Measurements from ENCODE around the gene THSD4. TPM values are rescaled to one million over a fixed set of nuclear protein-coding genes. Genes with fewer than 3 reads are reported as not detected.

Gene THSD4
- polyA plus RNA-seq, 1 experiment, result 18.8 TPM

DNA sequence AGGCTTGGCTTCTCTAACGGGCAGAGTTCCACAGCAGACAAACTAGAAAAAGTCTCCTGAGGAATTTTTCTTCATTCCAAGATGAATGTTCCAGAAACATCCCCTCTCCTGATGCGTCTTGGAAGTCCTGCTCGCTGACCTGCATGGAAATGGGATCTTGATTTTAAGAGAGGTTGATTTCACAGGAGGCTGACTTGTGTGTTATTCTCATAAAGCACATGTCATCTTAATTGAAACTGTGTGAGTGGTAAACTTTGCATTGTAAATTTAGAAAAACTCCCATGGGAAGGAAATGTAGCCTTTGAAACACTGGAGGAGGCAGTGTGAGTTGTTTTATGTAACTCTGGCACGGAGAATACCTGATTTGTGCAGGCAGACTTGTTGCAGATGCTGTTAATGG, 357.3 kb downstream of the THSD4 start:
- no peak for DNase-seq (ENCODE audit: low read depth)
- CTCF ChIA-PET, result no interaction called here
- H3K27me3 ChIP-seq (ENCODE audit: control insufficient read depth, insufficient read depth, low read length), result no peaks in the 10 kb centered on the region
- no peaks in the 10 kb centered on the region for H3K36me3 ChIP-seq (ENCODE audit: control insufficient read depth, insufficient read depth, low read length)
- H3K4me3 ChIP-seq (ENCODE audit: low read depth, low read length), result no peak overlapping the region
- no peak for TF ChIP-seq CTCF (IDR thresholded peaks at IDR 0.05; ENCODE audit: insufficient read depth, low read depth, low read length)
- POLR2A ChIA-PET, result no interaction called here

GRCh38 chr15:71473751-71474150, 358.5 kb downstream of the THSD4 start:
- TF ChIP-seq CTCF (IDR thresholded peaks at IDR 0.05; ENCODE audit: insufficient read depth, low read depth, low read length), result no peak
- H3K4me3 ChIP-seq (ENCODE audit: low read depth, low read length), result no peak overlapping the region
- H3K27me3 ChIP-seq (ENCODE audit: control insufficient read depth, insufficient read depth, low read length), result no peaks in the 10 kb centered on the region
- POLR2A ChIA-PET, result no interaction called here
- 0 out of 2 replicates have a peak, but pooled peaks cover 1% of the 10 kb centered on the region for H3K36me3 ChIP-seq (ENCODE audit: control insufficient read depth, insufficient read depth, low read length)
- no peak for DNase-seq (ENCODE audit: low read depth)
- CTCF ChIA-PET, result no interaction called here

GRCh38 chr15:71476823-71477222, 361.6 kb downstream of the THSD4 start:
- no peak for DNase-seq (ENCODE audit: low read depth)
- POLR2A ChIA-PET, result no interaction called here

GRCh38 chr15:71480556-71480955, 365.3 kb downstream of the THSD4 start:
- H3K27me3 ChIP-seq (ENCODE audit: control insufficient read depth, insufficient read depth, low read length), result no peaks in the 10 kb centered on the region
- POLR2A ChIA-PET, result no interaction called here
- CTCF ChIA-PET, result interaction anchor here (0.8 kb wide), 1 partner anchor 234 kb away, joined by 3 read pairs; no protein-coding TSS in a partner anchor
- no peak for TF ChIP-seq CTCF (IDR thresholded peaks at IDR 0.05; ENCODE audit: insufficient read depth, low read depth, low read length)
- H3K36me3 ChIP-seq (ENCODE audit: control insufficient read depth, insufficient read depth, low read length), result 0 out of 2 replicates have a peak, but pooled peaks cover 1% of the 10 kb centered on the region
- no peak for DNase-seq (ENCODE audit: low read depth)
- no peak overlapping the region for H3K4me3 ChIP-seq (ENCODE audit: low read depth, low read length)

More at GRCh38 chr15:71476823-71477222, 361.6 kb downstream of the THSD4 start:
- Histone ChIP-seq H3K4me3 (ENCODE audit: low read depth, low read length) (no peak overlapping the region), H3K27me3 (ENCODE audit: control insufficient read depth, insufficient read depth, low read length) (no peaks in the 10 kb centered on the region), H3K36me3 (ENCODE audit: control insufficient read depth, insufficient read depth, low read length) (0 out of 2 replicates have a peak, but pooled peaks cover 1% of the 10 kb centered on the region)
- CTCF ChIA-PET, result interaction anchor here (0.8 to 0.9 kb wide), 2 partner anchors 10 to 99 kb away, joined by 3 read pairs; no protein-coding TSS in a partner anchor
- TF ChIP-seq CTCF (IDR thresholded peaks at IDR 0.05; ENCODE audit: insufficient read depth, low read depth, low read length), result no peak

DNA sequence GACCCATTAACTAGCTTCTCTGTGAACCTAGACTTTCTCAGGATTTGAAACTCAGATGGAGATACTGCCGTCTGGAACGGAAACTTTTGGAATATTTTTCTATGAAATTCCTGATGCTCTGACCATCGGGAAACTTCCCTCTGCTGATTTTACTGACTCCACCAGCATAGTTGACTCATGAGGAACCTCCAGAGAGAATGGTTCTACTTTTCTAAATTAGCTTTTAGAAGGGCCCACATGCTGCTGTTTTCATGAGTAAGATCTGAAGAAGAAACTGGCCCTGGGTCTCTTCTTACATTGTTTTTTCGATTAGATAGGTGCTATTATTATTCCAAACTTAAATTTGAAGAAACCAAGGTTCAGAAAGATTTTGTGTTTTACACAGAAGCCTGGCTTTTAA, 368.8 kb downstream of the THSD4 start:
- no peaks in the 10 kb centered on the region for H3K36me3 ChIP-seq (ENCODE audit: control insufficient read depth, insufficient read depth, low read length)
- ChIA-PET CTCF (interaction anchor here (0.9 to 1.1 kb wide), 4 partner anchors 9 to 35 kb away, joined by 3 to 4 read pairs (median 3); no protein-coding TSS in a partner anchor), POLR2A (no interaction called here)
- H3K4me3 ChIP-seq (ENCODE audit: low read depth, low read length), result no peak overlapping the region
- H3K27me3 ChIP-seq (ENCODE audit: control insufficient read depth, insufficient read depth, low read length), result no peaks in the 10 kb centered on the region
- TF ChIP-seq CTCF (IDR thresholded peaks at IDR 0.05; ENCODE audit: insufficient read depth, low read depth, low read length), result no peak
- DNase-seq (ENCODE audit: low read depth), result no peak

Measured in BJ (cell line).